ENCODE data around the gene ARID5B. TPM values are rescaled to one million over a fixed set of nuclear protein-coding genes. Genes with fewer than 3 reads are reported as not detected.

ARID5B gene
- total and polyA plus RNA-seq, 2 donors (not counting 3 experiments of a cell fraction or from before 2014, with no cell fraction given): 5.6 to 8.9 TPM

DNA sequence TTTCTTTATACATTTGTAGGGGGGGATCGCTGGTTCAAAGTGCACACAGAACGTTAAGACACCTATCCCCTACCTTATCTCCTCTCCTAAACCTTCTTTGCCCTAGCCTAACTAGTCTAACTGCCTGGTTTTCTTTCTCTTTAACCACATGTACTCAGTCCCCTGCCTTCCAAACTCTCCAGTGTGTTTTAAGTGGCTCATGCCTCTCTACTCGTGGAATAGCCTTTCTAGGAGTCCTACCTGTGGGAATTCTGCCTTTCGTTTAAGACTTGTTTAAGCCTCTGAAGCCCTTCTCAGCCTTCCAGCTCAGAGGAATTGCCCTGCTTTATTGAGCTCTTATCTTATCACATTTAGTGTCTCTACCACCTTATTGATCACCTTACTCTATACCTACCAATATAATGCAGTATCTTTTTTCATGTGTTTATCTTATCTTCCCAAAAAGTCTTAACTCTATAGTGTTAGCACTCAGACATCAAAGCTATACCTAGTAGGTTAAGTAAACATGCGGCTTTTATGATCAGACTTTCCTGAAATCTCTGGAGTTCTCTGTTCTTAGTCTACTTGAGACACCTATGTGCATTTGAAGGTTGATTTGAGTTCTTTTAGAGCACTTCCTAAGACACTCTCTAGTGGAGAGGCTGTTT lies 50.7 kb downstream of the ARID5B start:
- TF ChIP-seq, protein P1, sequence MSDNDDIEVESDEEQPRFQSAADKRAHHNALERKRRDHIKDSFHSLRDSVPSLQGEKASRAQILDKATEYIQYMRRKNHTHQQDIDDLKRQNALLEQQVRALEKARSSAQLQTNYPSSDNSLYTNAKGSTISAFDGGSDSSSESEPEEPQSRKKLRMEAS (IDR thresholded peaks at IDR 0.05; ENCODE audit: insufficient read depth, insufficient read length): no peak
- TF ChIP-seq GATA2 (IDR thresholded peaks at IDR 0.05; ENCODE audit: insufficient read depth, insufficient read length, low read depth, low read length): no peak
- TF ChIP-seq POLR2AphosphoS5 (IDR thresholded peaks at IDR 0.05; ENCODE audit: insufficient read depth, low read depth, low read length): no peak
- no peak for TF ChIP-seq EZH2 (IDR thresholded peaks at IDR 0.05; ENCODE audit: borderline replicate concordance, low read depth, low read length, severe bottlenecking)
- no peak for TF ChIP-seq POLR2A (IDR thresholded peaks at IDR 0.05; ENCODE audit: low read depth, low read length)
- ChIA-PET CTCF (interaction anchor here (1.4 to 1.7 kb wide), 3 partner anchors 9 to 55 kb away, joined by 3 to 5 read pairs (median 4); no protein-coding TSS in a partner anchor), POLR2A (no interaction called here)
- DNase-seq (ENCODE audit: low read depth, low spot score): no peak
- dilution Hi-C loops (cut with MboI; ENCODE audit: extremely low pct_ligation_motif_present, low sequenced_read_pairs) (no loop called here), intact Hi-C loops (cut with micrococcal nuclease) (no loop called here)
- Histone ChIP-seq H3K9me1 (replicated peaks; ENCODE audit: control insufficient read depth, extremely low read depth, insufficient read depth, low read length) (no peaks in the 10 kb centered on the region), H3K79me2 (ENCODE audit: control insufficient read depth, insufficient read depth, low read length) (no peaks in the 10 kb centered on the region), H3K4me1 (ENCODE audit: control insufficient read depth, extremely low read depth, insufficient read depth, low read length) (peaks cover 3% of the 10 kb centered on the region), H3K9ac (replicated peaks; ENCODE audit: extremely low read depth, insufficient read depth, low read length) (no peak overlapping the region), H3K36me3 (ENCODE audit: control insufficient read depth in 2 of 2, extremely low read depth in 1 of 2, insufficient read depth in 2 of 2, low read length in 2 of 2) (no peaks in the 10 kb centered on the region), H3K9me3 (replicated peaks; ENCODE audit: control insufficient read depth, insufficient read depth, low read length) (no peaks in the 10 kb centered on the region), H2AFZ (ENCODE audit: low read depth, low read length) (no peak overlapping the region), H3K4me2 (ENCODE audit: insufficient read depth, low read length) (no peak overlapping the region), H3K27me3 (ENCODE audit: control insufficient read depth in 2 of 2, insufficient read depth in 2 of 2, low read length in 2 of 2) (no peaks in the 10 kb centered on the region), H4K20me1 (replicated peaks; ENCODE audit: control insufficient read depth, extremely low read depth, insufficient read depth, low read length) (no peaks in the 10 kb centered on the region), H3K27ac (ENCODE audit: insufficient read depth, low read depth, low read length) (no peak overlapping the region), H3K4me3 (replicated peaks in 1 of 3; ENCODE audit: insufficient read depth in 1 of 3, low read depth in 1 of 3, low read length in 3 of 3) (no peak overlapping the region)
- no TSS peak for BruUV-seq (replicated peaks)
- no peak for FAIRE-seq

DNA sequence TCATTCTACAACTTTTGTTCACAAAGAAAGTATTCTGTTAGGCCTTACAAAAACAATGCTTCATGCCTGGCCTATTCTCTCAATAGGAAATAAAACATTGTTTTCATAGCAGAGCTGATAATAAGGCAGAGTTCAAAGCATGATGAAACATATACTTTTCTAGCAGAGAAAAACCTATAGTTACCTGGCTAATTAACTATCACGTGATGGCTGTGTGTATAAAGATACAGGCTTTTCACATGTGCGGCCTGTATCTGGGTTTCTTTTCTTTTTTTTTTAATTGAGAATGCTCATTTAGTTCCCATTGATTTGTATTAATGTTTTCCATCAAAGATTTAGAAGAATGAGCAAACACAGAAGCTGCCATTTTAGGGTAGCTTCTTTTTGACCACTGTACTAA lies 51.7 kb downstream of the ARID5B start:
- Histone ChIP-seq H3K27ac (ENCODE audit: insufficient read depth, low read depth, low read length) (no peak overlapping the region), H4K20me1 (replicated peaks; ENCODE audit: control insufficient read depth, extremely low read depth, insufficient read depth, low read length) (no peaks in the 10 kb centered on the region), H3K36me3 (ENCODE audit: control insufficient read depth in 2 of 2, extremely low read depth in 1 of 2, insufficient read depth in 2 of 2, low read length in 2 of 2) (no peaks in the 10 kb centered on the region), H3K9ac (replicated peaks; ENCODE audit: extremely low read depth, insufficient read depth, low read length) (no peak overlapping the region), H3K79me2 (ENCODE audit: control insufficient read depth, insufficient read depth, low read length) (no peaks in the 10 kb centered on the region), H3K4me1 (ENCODE audit: control insufficient read depth, extremely low read depth, insufficient read depth, low read length) (peaks cover 3% of the 10 kb centered on the region), H3K9me1 (replicated peaks; ENCODE audit: control insufficient read depth, extremely low read depth, insufficient read depth, low read length) (no peaks in the 10 kb centered on the region), H3K27me3 (ENCODE audit: control insufficient read depth in 2 of 2, insufficient read depth in 2 of 2, low read length in 2 of 2) (no peaks in the 10 kb centered on the region), H3K9me3 (replicated peaks; ENCODE audit: control insufficient read depth, insufficient read depth, low read length) (no peaks in the 10 kb centered on the region), H2AFZ (ENCODE audit: low read depth, low read length) (no peak overlapping the region), H3K4me3 (replicated peaks in 1 of 3; ENCODE audit: insufficient read depth in 1 of 3, low read depth in 1 of 3, low read length in 3 of 3) (no peak overlapping the region), H3K4me2 (ENCODE audit: insufficient read depth, low read length) (no peak overlapping the region)
- no peak for FAIRE-seq
- CTCF ChIA-PET: interaction anchor here (1.4 to 1.7 kb wide), 2 partner anchors 10 kb away, joined by 4 to 5 read pairs; no protein-coding TSS in a partner anchor
- BruUV-seq (replicated peaks): no TSS peak
- peak; percentile 39 for DNase-seq (ENCODE audit: low read depth, low spot score)
- POLR2A ChIA-PET: no interaction called here
- dilution Hi-C loops (cut with MboI; ENCODE audit: extremely low pct_ligation_motif_present, low sequenced_read_pairs) (no loop called here), intact Hi-C loops (cut with micrococcal nuclease) (no loop called here)
- TF ChIP-seq EZH2 (IDR thresholded peaks at IDR 0.05; ENCODE audit: borderline replicate concordance, low read depth, low read length, severe bottlenecking) (no peak), GATA2 (IDR thresholded peaks at IDR 0.05; ENCODE audit: insufficient read depth, insufficient read length, low read depth, low read length) (no peak), FOS (IDR thresholded peaks at IDR 0.05; ENCODE audit: borderline replicate concordance, insufficient read depth, low read length) (no peak), POLR2A (IDR thresholded peaks at IDR 0.05; ENCODE audit: low read depth, low read length) (no peak), MYC (IDR thresholded peaks at IDR 0.05; ENCODE audit: low read depth, low read length) (no peak), POLR2AphosphoS5 (IDR thresholded peaks at IDR 0.05; ENCODE audit: insufficient read depth, low read depth, low read length) (no peak), JUN (IDR thresholded peaks at IDR 0.05; ENCODE audit: borderline replicate concordance, insufficient read depth, insufficient read length, low read depth) (no peak)
- TF ChIP-seq, protein P1 (IDR thresholded peaks at IDR 0.05; ENCODE audit: insufficient read depth, insufficient read length): no peak
- TF ChIP-seq, protein P2, sequence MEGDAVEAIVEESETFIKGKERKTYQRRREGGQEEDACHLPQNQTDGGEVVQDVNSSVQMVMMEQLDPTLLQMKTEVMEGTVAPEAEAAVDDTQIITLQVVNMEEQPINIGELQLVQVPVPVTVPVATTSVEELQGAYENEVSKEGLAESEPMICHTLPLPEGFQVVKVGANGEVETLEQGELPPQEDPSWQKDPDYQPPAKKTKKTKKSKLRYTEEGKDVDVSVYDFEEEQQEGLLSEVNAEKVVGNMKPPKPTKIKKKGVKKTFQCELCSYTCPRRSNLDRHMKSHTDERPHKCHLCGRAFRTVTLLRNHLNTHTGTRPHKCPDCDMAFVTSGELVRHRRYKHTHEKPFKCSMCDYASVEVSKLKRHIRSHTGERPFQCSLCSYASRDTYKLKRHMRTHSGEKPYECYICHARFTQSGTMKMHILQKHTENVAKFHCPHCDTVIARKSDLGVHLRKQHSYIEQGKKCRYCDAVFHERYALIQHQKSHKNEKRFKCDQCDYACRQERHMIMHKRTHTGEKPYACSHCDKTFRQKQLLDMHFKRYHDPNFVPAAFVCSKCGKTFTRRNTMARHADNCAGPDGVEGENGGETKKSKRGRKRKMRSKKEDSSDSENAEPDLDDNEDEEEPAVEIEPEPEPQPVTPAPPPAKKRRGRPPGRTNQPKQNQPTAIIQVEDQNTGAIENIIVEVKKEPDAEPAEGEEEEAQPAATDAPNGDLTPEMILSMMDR (IDR thresholded peaks at IDR 0.05; ENCODE audit: extremely low read depth in 1 of 2, insufficient read depth in 1 of 2, low read depth in 1 of 2, low read length in 2 of 2): no peak

All from endothelial cell of umbilical vein (primary cell).